ENCODE measurements around the gene PDE11A.

The PDE11A gene

GRCh38 chr2:177812713-177813396 lies 259.7 kb downstream of the PDE11A start:
- no peak for DNase-seq (ENCODE audit: low spot score)

GRCh38 chr2:177810906-177811305 lies 261.7 kb downstream of the PDE11A start:
- DNase-seq (ENCODE audit: low spot score), result no peak

- DNase-seq (ENCODE audit: low spot score), result peak; percentile 37
These were observed 263.4 kb downstream of the PDE11A start for GRCh38 chr2:177808984-177809809.

GRCh38 chr2:177806025-177806424 lies 266.6 kb downstream of the PDE11A start:
- DNase-seq (ENCODE audit: low spot score), result peak; percentile 45

- DNase-seq (ENCODE audit: low spot score), result peak; percentile 46
These were observed 273.0 kb downstream of the PDE11A start for GRCh38 chr2:177799531-177799930.

- DNase-seq (ENCODE audit: low spot score), result no peak
These were observed 274.8 kb downstream of the PDE11A start for GRCh38 chr2:177797808-177798207.

GRCh38 chr2:177796654-177797415 lies 275.7 kb downstream of the PDE11A start:
- DNase-seq (ENCODE audit: low spot score), result no peak

- no peak for DNase-seq (ENCODE audit: low spot score)
These were observed 276.6 kb downstream of the PDE11A start for GRCh38 chr2:177796011-177796410.

- peak; percentile 49 for DNase-seq (ENCODE audit: low spot score)
These were observed 287.4 kb downstream of the PDE11A start for GRCh38 chr2:177785143-177785542.

GRCh38 chr2:177784745-177785067 lies 287.9 kb downstream of the PDE11A start:
- peak; percentile 42 for DNase-seq (ENCODE audit: low spot score)

- peak; percentile 44 for DNase-seq (ENCODE audit: low spot score)
These were observed 288.5 kb downstream of the PDE11A start for GRCh38 chr2:177783835-177784744.

- DNase-seq (ENCODE audit: low spot score), result no peak
These were observed 289.5 kb downstream of the PDE11A start for GRCh38 chr2:177783091-177783490.

- no peak for DNase-seq (ENCODE audit: low spot score)
These were observed 290.0 kb downstream of the PDE11A start for GRCh38 chr2:177782613-177783012.

GRCh38 chr2:177778472-177778871 lies 294.1 kb downstream of the PDE11A start:
- DNase-seq (ENCODE audit: low spot score), result no peak

GRCh38 chr2:177772529-177772928 lies 300.0 kb downstream of the PDE11A start:
- DNase-seq (ENCODE audit: low spot score), result peak; percentile 25

GRCh38 chr2:177771191-177771590 lies 301.4 kb downstream of the PDE11A start:
- no peak for DNase-seq (ENCODE audit: low spot score)

- no peak for DNase-seq (ENCODE audit: low spot score)
These were observed 304.8 kb downstream of the PDE11A start for GRCh38 chr2:177767768-177768167.

GRCh38 chr2:177765698-177766097 lies 306.9 kb downstream of the PDE11A start:
- no peak for DNase-seq (ENCODE audit: low spot score)

GRCh38 chr2:177763531-177764265 lies 308.9 kb downstream of the PDE11A start:
- peak; percentile 82 for DNase-seq (ENCODE audit: low spot score)

GRCh38 chr2:177759443-177759842 lies 313.1 kb downstream of the PDE11A start:
- DNase-seq (ENCODE audit: low spot score), result no peak
